Embryonic facial prominence (tissue), 1 donor: ENCODE results near the gene UNC5A.

Source experiments
- DNase-seq: peaks from one replicate; pipeline ENCODE4 v3.0.0-alpha.2; 2016; ENCODE audit errors: extremely low spot score

UNC5A gene

DNA sequence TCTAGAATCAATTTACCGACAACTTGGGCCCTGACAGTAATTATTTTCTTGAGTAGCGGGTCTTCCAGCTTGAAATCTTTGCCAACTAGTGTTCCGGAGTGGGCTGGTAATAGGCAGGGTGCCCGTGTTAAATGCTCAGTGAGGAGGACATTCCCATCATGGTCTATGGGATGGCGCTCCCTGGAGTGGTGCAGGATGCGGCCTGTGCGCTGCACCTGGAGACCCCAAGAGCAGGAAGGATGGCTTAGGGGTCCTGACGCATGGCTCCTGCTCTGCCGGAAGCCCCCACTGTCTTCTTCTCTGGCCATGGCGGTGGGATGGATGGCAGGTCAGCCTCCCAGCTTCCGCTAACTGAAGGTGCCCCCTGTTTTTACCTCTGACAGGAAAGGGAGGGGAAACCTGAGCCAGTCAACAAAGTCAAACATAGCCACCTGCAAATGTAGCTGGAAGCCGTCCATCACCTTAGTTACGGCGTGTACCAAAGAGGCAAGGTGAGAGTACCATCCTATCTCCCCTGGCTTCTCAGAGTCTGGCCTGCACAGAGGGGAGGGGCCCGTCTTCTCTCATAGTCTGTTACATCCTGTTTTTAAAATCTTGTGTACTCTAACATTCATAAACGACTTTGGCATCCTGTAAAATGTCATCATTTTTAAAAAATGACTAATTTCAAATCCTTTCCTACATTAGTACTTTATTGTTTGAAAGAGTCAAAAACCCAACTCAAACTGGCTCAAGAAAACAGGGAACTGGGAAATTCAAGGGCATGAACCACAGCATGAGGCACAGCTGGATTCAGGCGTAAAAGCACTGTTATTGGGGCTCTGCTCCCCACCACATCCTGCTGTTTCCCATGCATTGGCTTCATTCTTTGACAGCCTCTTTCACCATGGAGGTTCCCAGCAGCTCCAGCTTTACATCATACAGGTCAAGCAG lies 28.5 kb upstream of the UNC5A start:
- DNase-seq, result no peak

DNA sequence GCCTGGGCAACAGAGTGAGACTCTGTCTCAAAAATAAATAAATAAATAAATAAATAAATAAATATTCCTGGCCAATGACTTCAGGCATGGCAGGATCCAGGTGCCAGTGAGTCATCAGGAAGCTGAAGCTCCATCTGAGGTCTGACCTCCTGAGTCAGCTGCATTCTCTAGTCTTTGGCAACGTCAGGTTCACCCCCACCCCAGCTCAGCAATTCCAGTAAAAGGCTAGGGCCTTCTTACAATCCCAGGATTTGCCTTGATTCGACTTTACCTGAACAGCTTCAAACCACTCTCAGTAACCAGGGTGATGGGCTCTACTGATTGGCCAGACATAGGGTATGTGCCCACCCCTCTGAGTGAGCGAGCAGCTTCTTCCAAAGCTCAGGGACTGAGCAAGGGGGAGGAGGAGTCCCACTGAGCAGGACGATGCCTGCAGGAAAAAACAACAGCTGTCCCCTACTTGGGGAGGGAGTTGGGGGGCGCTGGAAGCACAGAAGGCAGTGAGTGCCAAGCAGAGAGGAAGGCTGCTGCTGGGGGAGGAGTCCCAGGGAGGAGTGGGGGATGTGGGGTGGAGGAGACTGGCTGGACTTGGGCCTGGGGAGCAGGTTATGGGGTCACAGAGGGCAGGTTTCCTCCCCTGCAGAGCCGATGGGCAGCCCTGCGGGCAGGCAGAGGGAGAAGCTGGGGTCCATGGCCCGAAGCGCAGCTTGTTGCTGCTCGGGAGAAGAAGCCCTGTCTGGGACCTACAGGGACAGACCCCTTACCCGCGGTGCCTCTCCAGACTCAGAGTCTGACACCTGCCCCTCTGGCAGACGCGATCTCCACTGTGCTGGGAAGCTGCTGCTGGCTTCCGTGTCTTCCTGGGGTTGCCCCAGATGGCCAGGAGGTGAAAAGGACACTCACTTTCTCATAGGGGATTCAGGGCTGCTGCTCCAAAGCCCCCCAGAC lies 25.9 kb upstream of the UNC5A start:
- no peak for DNase-seq

DNA sequence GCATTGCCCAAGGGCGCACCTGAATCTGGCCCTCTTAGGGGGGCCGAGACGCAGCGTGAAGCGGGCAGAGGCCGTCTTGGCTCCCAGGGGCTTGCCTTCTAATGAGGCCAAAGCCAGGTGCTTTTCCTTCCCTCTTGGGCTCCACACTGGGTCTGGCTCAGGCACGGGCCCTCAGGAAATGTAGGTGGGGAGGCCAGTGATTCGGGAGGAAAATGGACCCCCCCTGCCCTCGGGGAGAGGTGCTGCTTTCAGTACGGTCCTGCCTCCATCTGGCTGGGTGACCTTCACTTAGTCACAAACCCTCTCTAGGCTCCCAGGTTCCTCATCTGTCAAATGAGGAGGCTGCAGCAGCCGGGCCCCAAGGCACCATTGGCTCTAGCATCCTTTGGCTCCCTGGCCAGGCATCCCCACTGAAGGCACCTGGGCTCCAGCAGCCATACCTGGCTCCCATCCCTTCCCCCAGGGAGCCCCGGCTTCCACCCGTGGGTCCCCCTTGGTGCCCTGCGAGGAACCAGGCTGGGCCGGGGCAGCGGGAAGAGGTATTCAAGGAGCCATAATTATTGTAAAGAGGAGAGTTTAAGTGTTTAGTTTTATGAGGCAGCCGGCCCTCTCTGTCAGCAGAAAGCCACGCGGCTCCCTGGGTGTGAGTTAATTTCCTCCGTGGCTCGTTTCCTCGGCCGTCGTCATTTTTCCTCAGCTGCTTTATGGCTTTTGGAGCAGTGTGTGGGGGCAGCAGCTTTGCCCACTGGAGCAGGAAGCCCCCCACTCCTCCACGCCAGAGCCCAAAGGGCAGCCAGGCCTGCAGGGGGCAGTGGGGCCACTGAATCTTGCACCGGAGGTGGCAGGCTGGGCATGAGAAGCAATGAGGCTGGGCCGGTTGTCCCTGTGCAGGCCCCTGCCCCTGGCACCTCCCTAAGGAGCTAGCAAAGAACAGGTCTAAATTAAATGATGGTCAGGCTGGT lies 24.9 kb upstream of the UNC5A start:
- DNase-seq, result no peak

GRCh38 chr5:176787676-176788075 lies 22.7 kb upstream of the UNC5A start:
- no peak for DNase-seq

GRCh38 chr5:176788091-176788490 lies 22.3 kb upstream of the UNC5A start:
- DNase-seq, result no peak

- no peak for DNase-seq
Measured at GRCh38 chr5:176788941-176789872, 21.2 kb upstream of the UNC5A start.

DNA sequence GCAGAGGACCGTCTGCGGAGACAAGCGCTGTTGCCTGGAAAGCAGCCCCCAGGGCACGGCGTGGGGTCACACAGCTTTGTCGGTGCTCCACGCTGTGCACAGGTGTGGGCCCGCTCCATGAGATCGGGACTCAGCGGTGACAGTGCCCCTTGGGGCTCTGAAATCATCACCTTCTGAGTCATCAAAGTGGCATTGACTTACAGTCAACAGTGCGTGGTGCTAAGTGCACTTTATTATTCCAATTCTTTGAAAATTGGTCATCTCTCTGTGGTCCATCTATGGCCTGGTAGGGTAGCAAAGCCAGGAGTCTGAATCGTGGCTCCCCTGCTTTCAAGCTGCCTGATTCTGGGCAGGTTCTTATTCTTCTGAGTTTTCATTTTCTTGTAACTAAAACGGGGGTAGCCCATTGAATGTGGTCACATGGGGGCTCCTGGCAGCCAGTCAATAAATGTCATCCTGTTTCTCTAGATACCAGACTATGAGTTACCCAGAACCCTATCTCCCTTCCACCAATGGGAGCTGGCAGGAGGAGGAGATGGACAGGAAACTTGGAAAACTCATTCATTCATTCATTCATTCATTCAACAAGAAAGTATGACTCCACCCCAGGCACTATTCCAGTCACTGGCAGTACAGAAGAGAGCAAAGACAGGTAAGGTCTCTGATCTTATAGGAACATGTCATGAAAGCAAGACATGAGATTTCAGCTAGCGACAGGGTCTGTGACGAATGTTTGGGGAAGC lies 20.3 kb upstream of the UNC5A start:
- no peak for DNase-seq

DNA sequence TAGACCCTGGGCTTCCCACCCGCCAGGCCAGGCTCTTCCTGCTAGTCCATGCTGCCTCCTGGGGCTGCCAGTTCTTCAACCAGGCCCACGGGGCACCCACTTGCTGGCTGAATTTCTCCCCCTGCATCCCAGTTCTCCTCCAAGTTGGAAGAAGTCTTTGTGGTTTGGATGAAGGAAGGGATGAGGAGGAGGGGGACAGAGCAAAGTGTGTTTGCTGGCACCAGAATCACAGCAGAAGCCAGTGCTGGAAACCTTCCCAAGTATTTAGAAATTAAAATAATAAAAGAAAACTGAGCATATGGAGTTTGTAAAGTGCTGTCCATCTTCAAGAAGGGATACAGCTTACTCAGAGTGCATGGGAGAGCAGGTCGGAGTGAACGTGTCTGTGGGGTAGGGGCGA lies 19.4 kb upstream of the UNC5A start:
- DNase-seq, result no peak

- no peak for DNase-seq
Measured at GRCh38 chr5:176792655-176793342, 17.6 kb upstream of the UNC5A start.

GRCh38 chr5:176793343-176793699 lies 17.0 kb upstream of the UNC5A start:
- no peak for DNase-seq

GRCh38 chr5:176793736-176794135 lies 16.6 kb upstream of the UNC5A start:
- DNase-seq, result no peak

- DNase-seq, result no peak
Measured at GRCh38 chr5:176794509-176794908, 15.8 kb upstream of the UNC5A start.

GRCh38 chr5:176796411-176796810 lies 13.9 kb upstream of the UNC5A start:
- DNase-seq, result no peak

DNA sequence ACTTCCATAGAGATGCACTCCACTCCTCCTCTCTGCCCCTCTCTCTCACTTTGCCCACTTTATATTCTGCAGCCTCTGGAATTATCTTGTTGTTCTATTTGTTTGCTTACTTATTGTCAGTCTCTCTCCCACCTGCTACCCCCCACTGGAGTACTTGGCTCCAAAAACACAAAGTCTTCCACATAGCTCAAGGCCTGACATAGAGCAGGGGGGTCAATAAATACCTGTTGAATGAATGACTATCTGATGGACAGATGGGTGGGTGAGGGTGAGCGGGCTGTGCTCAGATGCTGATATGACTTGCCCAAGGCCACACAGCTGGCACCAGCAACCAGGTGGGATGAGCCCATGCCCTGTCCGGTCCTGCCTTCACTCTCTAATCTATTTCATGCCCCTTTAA lies 13.4 kb upstream of the UNC5A start:
- DNase-seq, result no peak

DNA sequence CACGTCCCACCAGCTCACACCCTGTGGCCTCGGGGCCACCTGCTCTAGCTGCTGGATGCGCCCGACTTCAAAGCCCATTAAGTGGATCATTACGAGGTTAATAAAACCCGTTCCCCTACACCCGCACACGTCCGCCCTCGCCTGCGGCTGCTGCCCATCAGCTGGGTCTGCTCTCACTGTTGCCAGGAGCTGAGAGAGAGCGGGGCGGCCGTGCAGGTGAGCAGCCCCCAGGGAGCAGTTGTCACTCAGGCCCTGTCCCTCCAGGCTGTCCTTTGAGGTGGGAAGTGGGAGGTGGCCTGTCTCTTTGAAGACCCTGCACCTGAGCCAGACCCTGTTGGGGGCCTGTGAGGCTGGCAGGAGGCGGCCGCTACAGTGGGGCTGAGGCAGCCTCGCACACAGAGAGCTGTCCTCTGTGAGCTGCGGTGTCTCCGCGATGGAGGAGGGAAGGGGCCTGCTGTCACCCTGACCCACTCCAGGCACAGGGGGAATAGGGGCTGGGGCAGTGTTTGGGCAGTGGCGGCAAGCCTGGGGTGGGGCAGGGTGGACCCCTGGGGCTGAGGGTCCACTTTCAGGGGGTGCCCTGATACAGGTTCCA lies 12.8 kb upstream of the UNC5A start:
- DNase-seq, result no peak

- DNase-seq, result no peak
Measured at GRCh38 chr5:176798086-176798876, 12.1 kb upstream of the UNC5A start.

DNA sequence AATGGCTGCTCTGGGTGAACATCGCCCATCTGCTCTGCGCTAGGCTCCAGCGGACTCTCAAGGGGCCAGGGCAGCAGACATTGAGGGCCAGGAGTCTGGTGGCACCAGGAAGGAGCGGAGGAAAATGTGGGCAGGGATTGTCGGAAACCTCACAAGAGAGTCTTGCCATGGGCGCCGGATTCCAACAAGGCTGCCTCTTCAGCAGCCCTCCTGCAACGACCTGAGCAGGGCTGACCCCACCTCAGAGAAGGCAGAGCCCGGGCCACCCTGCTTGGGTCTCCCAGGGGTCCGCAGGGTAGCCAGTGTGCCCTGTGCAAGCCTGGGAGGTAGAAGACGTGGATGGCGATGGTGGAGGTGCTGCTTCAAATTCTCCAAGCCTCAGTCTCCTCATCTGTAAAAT lies 11.4 kb upstream of the UNC5A start:
- no peak for DNase-seq

- DNase-seq, result no peak
Measured at GRCh38 chr5:176799488-176799887, 10.9 kb upstream of the UNC5A start.
